AG10803 (cell line): ENCODE data around the gene ME3.

Experiments used
- DNase-seq: peaks from one replicate; pipeline ENCODE4 v3.0.0; 2010; ENCODE audit warnings: low read depth
- H3K4me3 ChIP-seq: 2 replicates; pipeline ENCODE4 v1.5.1; 2011; ENCODE audit warnings: mild to moderate bottlenecking, low read length, control low read depth
- TF ChIP-seq, protein P1 (sequence below): conservative IDR thresholded peaks from 2 replicates; pipeline ENCODE4 v1.5.1; 2011; ENCODE audit warnings: mild to moderate bottlenecking, low read length, control low read depth, inconsistent platforms

The ME3 gene

DNA sequence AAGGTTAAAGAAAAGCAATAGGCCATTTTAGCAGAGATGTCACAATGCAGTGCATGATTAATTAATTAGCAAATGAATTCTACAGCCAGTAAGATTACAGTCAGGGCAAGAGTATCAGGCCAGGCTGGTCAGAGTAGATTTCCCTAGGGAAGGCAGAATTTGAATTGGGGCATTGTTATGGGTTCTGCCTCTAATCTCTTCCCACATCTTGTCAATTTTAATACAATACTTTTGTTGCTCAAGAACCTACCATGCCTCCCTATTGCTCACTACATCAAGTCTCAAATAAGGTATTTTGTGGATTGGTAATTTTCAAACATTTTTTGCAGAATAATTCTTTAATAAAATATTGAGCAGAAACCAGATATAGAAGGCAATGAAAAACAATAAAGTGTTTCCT is 194.1 kb downstream of the ME3 start:
- no peak for DNase-seq
- H3K4me3 ChIP-seq, result no peak overlapping the region
- TF ChIP-seq, protein P1, sequence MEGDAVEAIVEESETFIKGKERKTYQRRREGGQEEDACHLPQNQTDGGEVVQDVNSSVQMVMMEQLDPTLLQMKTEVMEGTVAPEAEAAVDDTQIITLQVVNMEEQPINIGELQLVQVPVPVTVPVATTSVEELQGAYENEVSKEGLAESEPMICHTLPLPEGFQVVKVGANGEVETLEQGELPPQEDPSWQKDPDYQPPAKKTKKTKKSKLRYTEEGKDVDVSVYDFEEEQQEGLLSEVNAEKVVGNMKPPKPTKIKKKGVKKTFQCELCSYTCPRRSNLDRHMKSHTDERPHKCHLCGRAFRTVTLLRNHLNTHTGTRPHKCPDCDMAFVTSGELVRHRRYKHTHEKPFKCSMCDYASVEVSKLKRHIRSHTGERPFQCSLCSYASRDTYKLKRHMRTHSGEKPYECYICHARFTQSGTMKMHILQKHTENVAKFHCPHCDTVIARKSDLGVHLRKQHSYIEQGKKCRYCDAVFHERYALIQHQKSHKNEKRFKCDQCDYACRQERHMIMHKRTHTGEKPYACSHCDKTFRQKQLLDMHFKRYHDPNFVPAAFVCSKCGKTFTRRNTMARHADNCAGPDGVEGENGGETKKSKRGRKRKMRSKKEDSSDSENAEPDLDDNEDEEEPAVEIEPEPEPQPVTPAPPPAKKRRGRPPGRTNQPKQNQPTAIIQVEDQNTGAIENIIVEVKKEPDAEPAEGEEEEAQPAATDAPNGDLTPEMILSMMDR, result no peak

DNA sequence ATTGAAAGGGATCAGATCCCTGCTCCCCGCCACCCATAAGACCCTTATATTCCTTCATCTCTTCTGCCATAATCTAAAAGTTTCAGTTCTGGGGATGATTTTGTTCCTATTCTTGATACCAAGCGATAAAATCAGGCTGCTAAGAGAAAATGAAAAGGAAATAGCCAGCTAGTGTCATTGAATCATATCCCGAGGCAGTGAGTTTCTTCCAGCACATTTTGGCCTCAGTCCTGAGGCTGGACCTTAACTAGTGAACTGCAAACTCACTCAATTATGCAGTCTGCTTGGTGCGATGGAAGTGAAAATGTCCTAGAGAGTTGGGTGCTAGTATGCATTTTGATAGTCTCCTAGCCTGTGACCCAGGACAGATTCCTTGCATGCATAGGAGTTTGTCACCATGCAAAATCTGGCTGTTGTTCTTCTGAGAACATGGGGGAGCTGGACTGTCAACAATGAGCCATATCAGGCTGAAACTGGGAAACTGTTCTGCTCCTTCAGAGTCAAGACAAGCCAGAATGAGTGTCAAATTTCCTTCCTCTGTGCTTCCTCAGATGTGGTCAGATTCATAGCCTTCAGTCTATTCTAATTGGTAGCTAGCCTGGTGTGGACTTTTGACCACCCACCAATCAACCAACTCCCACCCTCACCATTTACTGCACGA is 194.8 kb downstream of the ME3 start:
- H3K4me3 ChIP-seq, result no peak overlapping the region
- TF ChIP-seq, protein P1, result no peak
- no peak for DNase-seq

DNA sequence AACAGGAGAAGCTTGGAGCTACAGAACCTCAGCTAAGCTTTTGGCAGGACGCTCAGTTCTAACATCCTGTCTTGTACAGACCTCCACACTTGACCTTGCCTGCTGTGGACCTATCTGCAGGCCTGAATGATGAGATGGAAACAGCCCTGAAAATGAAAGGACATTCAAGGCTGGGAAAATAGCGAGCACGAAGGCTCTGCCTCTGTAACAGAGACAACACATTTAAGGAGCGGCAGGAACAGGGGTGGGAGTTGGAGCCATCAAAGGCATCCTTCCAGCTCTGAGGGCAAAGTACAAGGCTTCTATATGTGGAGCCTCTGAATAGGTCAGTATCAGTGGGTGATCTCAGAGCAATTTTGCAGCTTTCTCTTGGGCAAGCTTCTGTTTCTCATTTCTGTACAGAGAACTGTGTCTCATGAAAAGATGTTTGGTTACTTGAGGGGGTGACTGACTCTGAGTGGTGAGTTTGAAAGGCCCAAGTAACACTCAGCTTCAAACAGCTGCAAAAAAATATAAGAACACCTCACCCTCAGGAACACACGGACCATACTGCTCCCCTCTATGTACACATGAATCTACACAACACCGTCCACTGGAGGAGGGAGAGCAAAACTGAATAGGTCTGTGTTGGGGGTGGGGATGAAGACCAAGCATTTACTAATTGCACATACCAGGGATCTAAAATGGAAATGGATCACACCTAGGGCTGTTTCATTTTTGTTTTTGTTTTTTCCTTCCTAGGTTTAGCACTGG is 196.1 kb downstream of the ME3 start:
- DNase-seq, result no peak
- no peak overlapping the region for H3K4me3 ChIP-seq
- TF ChIP-seq, protein P1, result no peak

DNA sequence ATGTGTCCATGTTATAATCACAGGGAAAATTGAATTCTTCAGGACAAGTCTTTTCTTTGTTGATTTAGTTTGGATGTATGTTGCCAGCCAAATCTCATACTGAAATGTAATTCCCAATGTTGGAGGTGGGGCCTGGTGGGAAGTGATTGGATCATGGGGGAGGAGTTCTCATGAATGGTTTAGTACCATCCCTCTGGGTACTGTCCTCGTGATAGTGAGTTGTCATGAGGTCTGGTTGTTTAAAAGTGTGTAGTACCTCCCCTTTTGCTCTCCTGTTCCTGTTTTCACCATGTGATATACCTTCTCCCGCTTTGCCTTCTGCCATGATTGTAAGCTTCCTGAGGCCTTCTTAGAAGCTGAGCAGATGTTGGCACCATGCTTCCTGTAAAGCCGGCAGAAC is 197.4 kb downstream of the ME3 start:
- DNase-seq, result no peak
- H3K4me3 ChIP-seq, result no peak overlapping the region
- TF ChIP-seq, protein P1, result no peak

DNA sequence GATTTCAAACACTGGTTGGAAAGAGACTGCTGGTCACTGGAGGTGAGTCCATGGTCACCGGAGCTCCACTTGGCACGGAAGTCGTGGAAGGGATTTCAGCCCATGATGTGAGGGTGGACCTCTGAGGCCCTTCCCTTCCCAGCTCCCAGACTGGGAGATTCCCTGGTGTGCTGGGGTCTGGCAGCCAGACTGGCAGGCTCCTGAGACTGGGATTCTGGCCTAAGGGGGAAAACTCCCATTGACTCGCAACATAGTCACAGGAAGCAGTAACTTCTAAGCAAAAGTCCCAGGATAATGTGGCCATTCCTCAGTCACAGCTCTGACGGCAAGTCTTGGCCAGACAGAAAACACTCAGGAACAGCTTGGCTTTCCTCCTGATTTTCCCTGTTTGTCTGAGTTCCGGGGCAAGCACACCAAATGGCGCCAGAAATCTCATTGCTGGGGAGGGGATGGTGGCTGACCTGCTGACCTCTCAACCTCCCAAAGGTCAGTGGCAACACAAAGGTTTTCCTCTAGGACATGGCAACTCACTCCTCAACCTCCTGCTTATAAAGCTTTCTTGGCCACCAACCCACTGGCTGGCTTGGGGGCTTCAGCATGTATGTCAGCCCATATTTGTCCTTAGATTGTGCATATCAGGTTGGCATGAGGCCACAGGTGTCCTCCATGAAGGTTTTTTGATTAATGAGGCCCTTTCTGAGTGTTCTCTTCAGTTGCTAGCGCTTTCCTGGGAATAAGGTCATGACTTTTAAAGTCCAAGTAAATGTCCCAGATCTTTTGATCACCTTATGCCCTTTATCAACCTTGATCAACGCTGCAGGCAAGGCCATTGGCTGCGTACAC is 198.2 kb downstream of the ME3 start:
- H3K4me3 ChIP-seq, result no peak overlapping the region
- DNase-seq, result peak; percentile 25
- TF ChIP-seq, protein P1, result no peak

DNA sequence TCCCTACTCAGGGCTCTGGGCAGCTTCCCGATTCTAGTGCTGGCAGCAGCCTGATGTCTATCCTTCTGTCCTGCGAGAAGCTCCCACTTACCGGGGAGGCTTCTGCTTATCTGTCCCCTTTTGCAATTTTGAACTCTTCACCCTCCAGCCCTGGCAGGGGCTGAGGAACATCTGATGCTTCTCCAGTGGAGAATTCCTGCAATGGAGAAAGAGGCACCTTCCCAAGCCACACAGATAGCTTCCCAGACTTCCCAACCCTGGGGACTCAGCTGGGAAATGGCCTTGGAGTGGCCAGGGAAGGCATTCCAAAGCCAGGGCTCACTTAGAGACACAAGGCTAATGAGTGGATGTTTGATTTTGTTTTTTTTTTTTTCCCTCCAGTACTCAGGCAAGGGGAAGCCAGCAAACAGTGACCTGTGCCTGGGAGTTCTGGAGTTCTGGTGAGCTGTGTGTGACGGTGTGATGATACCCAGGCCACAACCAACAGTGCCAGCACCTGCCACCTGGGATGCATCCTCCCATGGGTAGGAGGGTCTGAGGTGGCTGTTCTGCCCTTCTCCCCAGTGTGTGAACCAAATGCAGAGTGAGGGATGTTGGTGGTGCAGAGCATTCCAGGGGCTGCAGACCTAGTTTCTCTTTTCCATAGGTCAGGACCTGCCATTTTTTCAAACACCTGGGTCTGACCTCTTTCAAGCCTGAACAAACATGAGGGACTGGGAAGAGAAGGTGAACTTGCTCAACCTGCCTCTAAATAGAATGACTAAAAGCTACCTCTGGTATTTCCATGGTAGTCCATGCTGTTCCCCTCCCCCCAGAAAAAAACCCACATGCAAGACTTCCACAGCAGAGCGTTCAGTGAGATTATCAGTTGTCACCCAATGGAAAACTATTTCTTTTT is 202.7 kb downstream of the ME3 start:
- TF ChIP-seq, protein P1, result no peak
- H3K4me3 ChIP-seq, result no peak overlapping the region
- DNase-seq, result peak; percentile 65
